PC-9 (cell line): ENCODE measurements around the gene TMEM132E. TPM values are rescaled to one million over a fixed set of nuclear protein-coding genes. Genes with fewer than 3 reads are reported as not detected.

Experiments used
- BruUV-seq: library from RNA; stranded (reverse); fragments of 400-500 nt; replicated peaks from 2 replicates; lab custom pipeline; 2021; lab: Mats Ljungman, UMichigan
- CTCF ChIA-PET: fragments of 300-600 bp; sonication (Branson Sonifier 250); formaldehyde crosslinking; loops from one replicate; lab custom pipeline; 2022; ENCODE audit warnings: antibody characterized with exemption; lab: Charles Lee
- POLR2A ChIA-PET: fragments of 300-600 bp; sonication (Branson Sonifier 250); formaldehyde crosslinking; loops from one replicate; lab custom pipeline; 2022; ENCODE audit warnings: antibody characterized with exemption; ENCODE audit not compliant: unreplicated experiment; lab: Charles Lee
- DNase-seq, 2 experiments: peaks; one replicate each; pipeline versions ENCODE4 v3.0.0 to v3.0.0-alpha.2; 2015 to 2022; ENCODE audit warnings: mixed read lengths in 1 of 2
- H2AFZ ChIP-seq: fragments of 200-600 bp; sonication (generic); 2 replicates; pipeline ENCODE4 v1.8.1; 2017; ENCODE audit warnings: antibody characterized with exemption
- H3F3A ChIP-seq: fragments of 200-600 bp; sonication (generic); 2 replicates; pipeline ENCODE4 v1.8.1; 2017; ENCODE audit warnings: antibody characterized with exemption, mild to moderate bottlenecking, low read depth; ENCODE audit not compliant: insufficient read depth
- H3K27ac ChIP-seq: fragments of 200-600 bp; sonication (generic); 2 replicates; pipeline ENCODE4 v1.6.1; 2016; ENCODE audit warnings: mixed run types
- H3K27me3 ChIP-seq: fragments of 200-600 bp; sonication (generic); 2 replicates; pipeline ENCODE4 v1.6.1; 2016; ENCODE audit warnings: low read depth, mixed run types; ENCODE audit not compliant: insufficient read depth
- H3K36me3 ChIP-seq: fragments of 200-600 bp; sonication (generic); 2 replicates; pipeline ENCODE4 v1.6.1; 2016; ENCODE audit warnings: low read depth, mixed run types
- H3K4me1 ChIP-seq: fragments of 200-600 bp; sonication (generic); replicated peaks from 2 replicates; pipeline ENCODE4 v1.6.1; 2016; ENCODE audit warnings: mixed run types; ENCODE audit not compliant: insufficient read depth
- H3K4me2 ChIP-seq: fragments of 200-600 bp; sonication (generic); 2 replicates; pipeline ENCODE4 v1.6.1; 2017; ENCODE audit warnings: mixed run types
- H3K4me3 ChIP-seq: fragments of 200-600 bp; sonication (generic); 2 replicates; pipeline ENCODE4 v1.6.1; 2016; ENCODE audit warnings: mixed run types
- H3K79me2 ChIP-seq: fragments of 200-600 bp; sonication (generic); 2 replicates; pipeline ENCODE4 v1.6.1; 2017; ENCODE audit warnings: low read depth, mixed run types
- H3K9me2 ChIP-seq: fragments of 200-600 bp; sonication (generic); 2 replicates; pipeline ENCODE4 v1.8.1; 2017; ENCODE audit warnings: mild to moderate bottlenecking; ENCODE audit not compliant: insufficient read depth
- H3K9me3 ChIP-seq: fragments of 200-600 bp; sonication (generic); 2 replicates; pipeline ENCODE4 v1.8.1; 2016; ENCODE audit warnings: low read depth; ENCODE audit not compliant: insufficient read depth
- H4K20me1 ChIP-seq: fragments of 200-600 bp; sonication (generic); 2 replicates; pipeline ENCODE4 v1.8.1; 2017; ENCODE audit not compliant: insufficient read depth
- EZH2 ChIP-seq: fragments of 200-600 bp; sonication (generic); IDR thresholded peaks from 2 replicates; pipeline ENCODE4 v1.8.0; 2017; ENCODE audit warnings: antibody characterized with exemption, low read depth
- intact Hi-C: fragments of 100-400 bp; cut with micrococcal nuclease; formaldehyde crosslinking; loops from one replicate; pipeline ENCODE4 v1.10.0; 2022; ENCODE audit not compliant: unreplicated experiment
- total RNA-seq: library from RNA; stranded (reverse); gene quantifications from 2 replicates; pipeline ENCODE4 v1.2.3, GENCODE V29; 2021
- TF ChIP-seq, protein P1 (sequence below): fragments of 200-600 bp; sonication (generic); conservative IDR thresholded peaks from 2 replicates; pipeline ENCODE4 v1.6.1; 2017; ENCODE audit warnings: mixed run types, antibody characterized with exemption, mild to moderate bottlenecking, moderate library complexity

Gene TMEM132E
- total RNA-seq, 1 experiment from 2014 or later: not detected

DNA sequence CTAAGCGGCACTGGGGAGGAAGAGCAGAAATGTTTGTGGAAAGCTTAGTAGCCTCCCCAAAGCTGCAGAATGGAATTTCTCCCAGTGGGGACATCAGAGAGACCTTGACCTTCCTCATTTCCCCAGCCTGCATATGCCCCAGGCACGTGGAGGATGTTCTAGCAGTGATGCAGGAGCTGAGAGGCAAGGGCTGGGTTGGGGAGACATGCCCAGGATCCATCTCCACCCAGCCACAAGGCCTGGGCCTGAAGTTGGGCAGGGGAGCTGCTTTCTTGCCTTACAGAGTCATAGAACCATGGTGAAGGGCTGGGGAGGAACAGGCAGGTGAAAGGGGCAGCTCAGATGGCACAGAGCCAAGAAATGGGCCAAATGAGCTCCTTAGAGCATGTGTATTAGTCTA lies 104.0 kb downstream of the TMEM132E start:
- no peaks in the 10 kb centered on the region for H3K9me2 ChIP-seq
- no peak overlapping the region for H3K4me2 ChIP-seq
- H3K4me1 ChIP-seq: no peaks in the 10 kb centered on the region
- TF ChIP-seq EZH2: no peak
- TF ChIP-seq, protein P1, sequence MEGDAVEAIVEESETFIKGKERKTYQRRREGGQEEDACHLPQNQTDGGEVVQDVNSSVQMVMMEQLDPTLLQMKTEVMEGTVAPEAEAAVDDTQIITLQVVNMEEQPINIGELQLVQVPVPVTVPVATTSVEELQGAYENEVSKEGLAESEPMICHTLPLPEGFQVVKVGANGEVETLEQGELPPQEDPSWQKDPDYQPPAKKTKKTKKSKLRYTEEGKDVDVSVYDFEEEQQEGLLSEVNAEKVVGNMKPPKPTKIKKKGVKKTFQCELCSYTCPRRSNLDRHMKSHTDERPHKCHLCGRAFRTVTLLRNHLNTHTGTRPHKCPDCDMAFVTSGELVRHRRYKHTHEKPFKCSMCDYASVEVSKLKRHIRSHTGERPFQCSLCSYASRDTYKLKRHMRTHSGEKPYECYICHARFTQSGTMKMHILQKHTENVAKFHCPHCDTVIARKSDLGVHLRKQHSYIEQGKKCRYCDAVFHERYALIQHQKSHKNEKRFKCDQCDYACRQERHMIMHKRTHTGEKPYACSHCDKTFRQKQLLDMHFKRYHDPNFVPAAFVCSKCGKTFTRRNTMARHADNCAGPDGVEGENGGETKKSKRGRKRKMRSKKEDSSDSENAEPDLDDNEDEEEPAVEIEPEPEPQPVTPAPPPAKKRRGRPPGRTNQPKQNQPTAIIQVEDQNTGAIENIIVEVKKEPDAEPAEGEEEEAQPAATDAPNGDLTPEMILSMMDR: no peak
- no peaks in the 10 kb centered on the region for H3K79me2 ChIP-seq
- H3F3A ChIP-seq: no peaks in the 10 kb centered on the region
- CTCF ChIA-PET: no interaction called here
- intact Hi-C loops: no loop called here
- no peak overlapping the region for H2AFZ ChIP-seq
- no peak overlapping the region for H3K4me3 ChIP-seq
- POLR2A ChIA-PET: no interaction called here
- no peaks in the 10 kb centered on the region for H3K9me3 ChIP-seq
- H3K36me3 ChIP-seq: no peaks in the 10 kb centered on the region
- BruUV-seq: no TSS peak
- H3K27me3 ChIP-seq: peaks cover 12% of the 10 kb centered on the region
- H4K20me1 ChIP-seq: no peaks in the 10 kb centered on the region
- no peak overlapping the region for H3K27ac ChIP-seq
- DNase-seq: no peak

Other genes with a start within 250 kb of the TMEM132E start
- gene CCL13, start 223.1 kb upstream of the TMEM132E start, total RNA-seq: not detected in 2 replicates
- not detected in 2 replicates for gene CCL1, start 216.3 kb upstream of the TMEM132E start, total RNA-seq